GM21576 (cell line): ENCODE data around the gene PAFAH1B1.

ENCODE experiments used
- ATAC-seq: cut with Tn5 transposase; IDR thresholded peaks from one replicate; pipeline ENCODE4 v1.9.1; 2021; ENCODE audit warnings: mild to moderate bottlenecking, moderate library complexity; ENCODE audit not compliant: unreplicated experiment

PAFAH1B1 gene

GRCh38 chr17:2712300-2713043 lies 119.0 kb downstream of the PAFAH1B1 start:
- no peak for ATAC-seq

DNA sequence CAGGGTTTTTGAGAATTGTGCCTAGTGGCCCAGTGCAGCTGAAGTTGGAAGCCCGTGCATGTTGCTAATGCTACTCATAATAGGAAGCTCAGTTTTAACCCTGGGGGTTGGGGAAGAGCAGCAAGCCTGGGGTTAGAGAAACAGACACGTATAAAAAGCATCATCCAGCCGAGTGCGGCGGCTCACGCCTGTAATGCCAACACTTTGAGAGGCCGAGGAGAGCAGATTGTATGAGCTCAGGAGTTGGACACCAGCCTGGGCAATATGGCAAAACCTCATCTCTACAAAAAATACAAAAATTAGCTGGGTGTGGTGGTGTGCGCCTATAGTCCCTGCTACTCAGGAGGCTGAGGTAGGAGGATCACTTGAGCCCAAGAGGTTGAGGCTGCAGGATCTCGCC lies 120.4 kb downstream of the PAFAH1B1 start:
- no peak for ATAC-seq

GRCh38 chr17:2716649-2717048 lies 123.2 kb downstream of the PAFAH1B1 start:
- ATAC-seq: no peak

DNA sequence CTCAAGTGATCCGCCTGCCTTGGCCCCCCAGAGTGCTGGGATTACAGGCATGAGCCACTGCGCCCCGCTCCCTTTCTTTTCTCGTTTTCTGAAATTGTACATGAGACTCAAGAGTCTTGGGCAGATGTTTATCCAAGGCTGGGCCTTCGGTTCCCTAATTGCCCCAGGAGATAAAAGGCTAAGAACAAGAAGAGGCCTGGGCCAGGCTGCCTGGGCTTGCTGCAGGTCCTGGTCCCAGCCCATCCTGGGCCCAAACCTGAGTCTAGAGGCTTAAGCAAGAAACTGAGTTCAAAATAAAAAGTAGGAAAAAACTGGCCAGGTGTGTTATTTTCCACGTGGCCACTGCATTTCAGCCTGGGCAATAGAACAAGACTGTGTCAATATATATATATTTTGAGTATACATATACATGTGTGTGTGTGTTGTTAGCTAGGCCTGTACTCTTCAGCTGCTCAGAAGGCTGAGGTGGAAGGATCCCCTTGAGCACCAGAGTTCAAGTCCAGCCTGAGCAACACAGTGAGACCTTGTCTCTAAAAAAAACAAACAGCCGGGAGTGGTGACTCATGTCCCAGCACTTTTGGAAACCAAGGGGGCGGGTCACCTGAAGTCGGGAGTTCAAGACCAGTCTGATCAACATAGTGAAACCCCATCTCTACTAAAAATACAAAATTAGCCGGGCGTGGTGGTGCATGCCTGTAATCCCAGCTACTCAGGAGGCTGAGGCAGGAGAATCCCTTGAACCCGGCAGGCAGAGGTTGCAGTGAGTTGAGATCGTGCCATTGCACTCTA lies 124.9 kb downstream of the PAFAH1B1 start:
- no peak for ATAC-seq

- ATAC-seq: no peak
These were observed 126.4 kb downstream of the PAFAH1B1 start for GRCh38 chr17:2719861-2720260.

- no peak for ATAC-seq
These were observed 128.1 kb downstream of the PAFAH1B1 start for GRCh38 chr17:2721603-2722002.

- no peak for ATAC-seq
These were observed 129.2 kb downstream of the PAFAH1B1 start for GRCh38 chr17:2722611-2723010.

- no peak for ATAC-seq
These were observed 130.1 kb downstream of the PAFAH1B1 start for GRCh38 chr17:2723505-2723996.

DNA sequence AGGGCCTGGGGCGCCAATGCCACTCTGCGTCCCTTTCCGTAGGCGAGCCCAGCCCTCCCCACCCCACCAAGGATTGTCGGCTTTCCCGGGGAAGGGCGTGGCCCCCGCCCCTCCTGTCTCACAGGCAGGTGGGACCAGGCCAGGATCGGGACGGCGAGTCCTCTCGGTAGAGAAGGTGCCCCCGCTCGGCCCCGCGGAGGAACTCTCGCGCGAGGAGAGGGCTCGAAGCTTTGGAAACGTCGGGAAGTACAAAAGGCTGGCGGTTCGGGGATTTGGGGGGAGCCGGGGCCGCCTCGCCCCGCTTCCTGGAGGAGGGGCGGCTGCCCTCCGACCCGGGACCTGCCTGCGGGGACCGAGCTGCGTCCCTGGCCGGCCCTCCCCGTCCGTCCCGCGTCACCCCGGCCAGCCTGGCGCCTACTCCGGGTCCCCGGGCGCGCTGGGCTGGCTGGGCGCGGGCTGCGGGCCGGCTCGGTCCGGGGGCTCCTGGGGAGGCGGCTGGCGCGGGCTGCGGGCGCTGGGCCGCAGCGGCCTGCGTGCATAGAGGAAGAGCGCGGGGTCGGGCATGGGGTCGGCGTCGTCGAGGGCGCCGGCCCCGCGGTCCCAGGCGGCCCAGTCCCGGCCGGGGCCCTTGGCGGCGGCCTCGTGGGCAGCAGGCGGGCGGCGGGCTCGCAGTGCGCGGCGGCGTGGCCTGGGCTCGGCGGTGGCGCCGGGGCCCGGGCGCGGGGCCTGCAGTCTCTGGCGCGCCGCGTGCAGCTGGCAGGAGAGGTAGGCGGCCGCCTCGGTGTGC lies 130.7 kb downstream of the PAFAH1B1 start:
- ATAC-seq: no peak

DNA sequence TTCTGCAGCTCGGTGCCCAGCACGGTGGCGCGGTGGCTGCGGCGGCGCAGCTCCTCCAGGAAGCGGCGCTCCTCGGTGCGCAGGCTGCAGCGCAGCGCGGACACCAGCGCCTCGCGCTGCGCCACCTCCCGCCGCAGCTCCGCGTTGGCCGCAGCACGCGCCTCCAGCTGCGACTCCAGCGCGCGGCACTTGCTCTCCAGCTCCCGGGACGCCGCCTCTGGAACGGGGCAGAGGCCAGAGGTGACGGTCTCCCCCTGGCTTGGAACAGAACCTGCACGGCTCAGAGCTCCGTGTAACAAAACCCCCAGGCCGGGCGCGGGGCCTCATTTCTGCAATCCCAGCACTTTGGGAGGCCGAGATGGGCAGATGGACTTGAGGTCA lies 131.3 kb downstream of the PAFAH1B1 start:
- no peak for ATAC-seq

DNA sequence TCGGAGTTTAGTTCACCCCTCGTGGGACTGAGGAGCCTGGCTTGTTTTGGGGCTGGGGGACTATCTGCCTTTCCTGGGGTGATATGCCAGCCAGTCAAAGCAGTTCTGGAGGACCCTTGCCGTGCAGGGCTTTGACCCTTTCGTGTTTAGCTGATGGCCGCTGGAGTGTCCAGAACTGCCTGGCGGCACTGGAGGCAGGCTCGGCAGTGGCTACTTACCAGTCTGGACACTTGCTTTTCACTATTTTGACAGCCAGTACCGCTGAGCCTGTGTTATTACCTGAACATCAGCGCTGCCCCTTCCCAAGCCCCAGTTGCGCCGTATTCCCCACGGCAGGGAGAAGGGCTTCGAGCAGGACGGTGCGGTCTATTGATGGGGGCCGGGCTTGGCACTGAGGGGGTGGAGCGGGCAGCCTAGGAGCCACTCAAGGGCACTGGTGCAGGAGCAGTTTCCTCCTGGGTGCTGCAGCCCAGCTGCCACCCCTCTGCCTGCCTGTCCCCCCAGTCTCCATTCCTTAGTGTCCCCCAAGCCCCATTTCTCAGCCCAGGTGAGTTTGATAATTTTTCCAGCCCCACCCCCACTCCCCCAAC lies 137.4 kb downstream of the PAFAH1B1 start:
- ATAC-seq: no peak

GRCh38 chr17:2731807-2732206 lies 138.4 kb downstream of the PAFAH1B1 start:
- no peak for ATAC-seq

DNA sequence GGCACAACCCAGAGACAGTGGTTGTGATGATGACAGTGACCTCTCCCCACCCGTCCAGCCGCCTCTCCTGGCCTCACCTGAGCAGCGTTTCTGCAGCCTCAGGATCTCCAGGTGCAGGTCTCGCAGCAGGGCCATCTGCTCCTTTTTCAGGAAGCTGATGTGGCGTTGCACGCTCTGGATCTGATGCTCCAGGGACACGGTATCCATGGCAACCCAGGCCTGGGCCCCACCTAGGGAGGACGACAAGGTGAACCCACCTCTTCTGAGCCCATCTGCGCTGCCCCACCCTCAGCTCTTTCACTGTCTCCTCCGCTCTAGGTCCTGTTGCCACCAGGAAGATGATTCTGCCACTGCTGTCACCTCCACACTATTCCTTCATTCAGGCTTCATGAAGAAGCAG lies 141.5 kb downstream of the PAFAH1B1 start:
- ATAC-seq: no peak
